NB4 (cell line): ENCODE data around the gene CRADD.

Source experiments
- CTCF ChIP-seq: IDR thresholded peaks from one replicate; pipeline ENCODE4 v1.5.1; 2012; ENCODE audit warnings: low read depth, low read length
- MAX ChIP-seq: IDR thresholded peaks from 2 replicates; pipeline ENCODE4 v1.6.1; 2011; ENCODE audit warnings: low read depth, low read length
- POLR2A ChIP-seq: IDR thresholded peaks from 2 replicates; pipeline ENCODE4 v1.6.1; 2011; ENCODE audit warnings: mild to moderate bottlenecking; ENCODE audit not compliant: insufficient read length; ENCODE audit errors: extremely low read depth

GRCh38 chr12:93888964-93889363 is 211.8 kb downstream of the CRADD start:
- no peak for TF ChIP-seq CTCF
- TF ChIP-seq MAX, result no peak
- no peak for TF ChIP-seq POLR2A
